ENCODE data around the gene SMARCE1.

SMARCE1 gene

DNA sequence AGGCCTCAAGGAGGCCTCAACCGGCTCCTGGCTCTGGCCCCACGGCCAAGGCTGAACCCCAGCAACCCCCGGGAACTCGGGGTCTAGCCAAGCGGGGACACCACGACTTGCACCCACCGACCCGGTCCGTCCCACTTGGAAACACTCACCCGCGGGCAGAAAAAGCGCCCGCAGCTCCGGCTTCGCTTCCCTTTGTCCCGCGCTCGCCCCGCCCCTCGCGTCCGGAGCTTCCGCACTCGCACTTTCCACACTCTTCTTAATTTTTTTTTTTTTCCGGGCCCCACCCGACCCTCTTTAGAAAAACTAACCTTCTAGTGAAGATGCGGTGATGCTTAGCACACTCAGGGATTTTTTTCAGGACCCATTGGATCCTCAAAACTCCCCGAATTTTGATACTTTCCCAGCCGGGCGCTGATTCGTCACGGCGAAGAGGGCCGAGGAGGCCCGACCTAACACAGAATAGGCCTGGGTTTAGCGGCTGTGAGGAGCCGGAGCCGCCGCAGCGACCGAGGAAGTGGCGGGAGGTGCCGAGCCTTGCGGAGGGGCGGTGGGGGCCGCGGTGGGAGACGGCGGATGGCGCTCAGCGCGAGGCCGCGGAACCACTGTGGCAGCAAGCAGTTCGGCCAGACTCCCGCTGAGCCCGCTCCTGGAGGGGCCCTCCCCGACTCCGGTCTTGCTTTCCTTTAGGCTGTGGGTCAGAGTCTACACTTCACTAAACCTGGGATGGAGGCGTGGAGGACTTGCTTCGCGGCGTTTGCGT lies at the start of gene SMARCE1:
SMARCE1 (minus strand) TSS at position 195 of the 760 bp plus-strand sequence. CDS start 2,016 bp downstream, outside the sequence.
- peak; percentile 31 for DNase-seq

DNA sequence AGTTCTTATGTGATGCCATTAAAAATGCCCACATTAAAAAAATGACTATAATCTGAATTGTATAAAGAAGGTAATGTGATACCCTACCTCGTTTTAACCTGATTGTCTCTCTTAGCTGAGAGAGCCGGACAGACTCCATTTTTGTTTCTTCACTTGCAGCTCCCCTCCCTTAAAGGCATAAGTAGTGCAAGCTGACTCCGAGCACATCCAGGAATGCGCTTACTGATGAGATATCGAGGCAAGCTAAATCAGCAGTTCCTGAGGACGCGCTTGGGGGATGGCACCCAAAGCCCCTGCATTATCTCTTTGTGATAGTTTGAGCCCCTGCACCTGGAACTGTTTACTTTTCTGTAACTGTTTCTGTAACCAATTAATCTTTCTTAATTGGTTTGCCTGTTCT lies 49.7 kb upstream of the SMARCE1 start:
- no peak for DNase-seq

DNA sequence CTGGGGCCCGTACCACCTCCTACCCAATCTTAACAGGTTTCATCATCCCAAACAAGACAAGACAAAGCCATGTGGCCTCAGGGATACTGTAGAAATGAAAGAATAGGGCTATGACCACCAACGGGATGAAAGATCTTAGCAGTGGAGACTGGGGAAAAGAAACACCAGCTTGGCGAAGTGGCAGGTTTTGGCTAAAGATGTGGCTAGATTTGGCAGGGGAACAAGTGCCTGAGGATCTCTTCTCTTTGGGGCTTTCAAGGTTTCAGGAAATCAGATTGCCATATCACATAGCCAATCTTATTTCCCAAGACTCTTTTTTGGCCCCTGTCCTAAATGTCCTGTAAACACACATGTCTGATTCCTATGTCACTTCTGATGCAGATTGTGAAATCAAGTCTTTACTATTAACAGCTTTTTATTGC lies 49.0 kb upstream of the SMARCE1 start:
- DNase-seq = no peak

DNA sequence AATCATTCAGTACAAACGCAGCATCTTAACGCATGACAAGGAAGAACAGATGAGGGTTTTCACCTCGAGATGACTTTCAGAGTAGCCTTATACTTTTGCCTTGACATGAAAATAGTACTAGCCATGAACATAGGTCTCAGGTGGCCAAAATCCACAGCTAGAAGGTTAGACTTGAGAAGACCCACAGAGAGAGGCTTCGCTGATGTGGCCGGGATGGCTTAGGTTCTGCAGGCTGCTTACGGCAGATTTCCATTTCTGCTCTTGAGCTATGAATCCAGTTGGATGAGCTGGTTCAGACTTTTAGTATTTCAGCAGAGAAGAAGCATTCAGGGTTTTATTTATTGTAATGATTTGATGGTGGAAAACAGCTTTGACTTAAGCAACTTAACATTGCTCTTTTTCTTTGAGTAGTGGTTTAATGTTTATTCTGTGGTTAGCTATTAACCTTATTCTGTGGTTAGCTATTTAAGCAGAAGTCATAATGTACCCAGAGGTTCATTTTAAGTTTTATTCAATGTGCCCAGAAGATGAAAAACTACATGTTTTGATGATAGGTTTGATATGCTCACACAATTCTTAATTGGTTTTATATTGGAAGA lies 48.4 kb upstream of the SMARCE1 start:
- DNase-seq = no peak

DNA sequence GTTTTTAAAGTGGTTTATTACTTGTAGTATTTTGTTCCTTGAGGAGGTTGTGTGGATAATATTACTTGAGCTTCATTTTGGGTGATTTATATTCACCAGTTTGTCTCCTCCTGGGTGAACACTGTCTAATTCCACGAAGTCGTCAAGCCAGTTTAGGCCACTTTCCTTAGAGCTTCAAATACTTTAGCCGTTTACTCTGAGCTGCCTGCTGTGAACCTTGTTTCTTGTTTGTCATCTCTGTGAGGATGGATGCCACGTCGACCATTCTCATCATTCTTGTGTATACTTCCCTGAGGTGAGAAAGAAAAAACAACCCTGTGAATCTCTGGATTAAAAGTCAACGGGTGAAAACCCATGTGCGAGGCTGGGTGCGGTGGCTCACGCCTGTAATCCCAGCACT lies 47.0 kb upstream of the SMARCE1 start:
- no peak for DNase-seq

DNA sequence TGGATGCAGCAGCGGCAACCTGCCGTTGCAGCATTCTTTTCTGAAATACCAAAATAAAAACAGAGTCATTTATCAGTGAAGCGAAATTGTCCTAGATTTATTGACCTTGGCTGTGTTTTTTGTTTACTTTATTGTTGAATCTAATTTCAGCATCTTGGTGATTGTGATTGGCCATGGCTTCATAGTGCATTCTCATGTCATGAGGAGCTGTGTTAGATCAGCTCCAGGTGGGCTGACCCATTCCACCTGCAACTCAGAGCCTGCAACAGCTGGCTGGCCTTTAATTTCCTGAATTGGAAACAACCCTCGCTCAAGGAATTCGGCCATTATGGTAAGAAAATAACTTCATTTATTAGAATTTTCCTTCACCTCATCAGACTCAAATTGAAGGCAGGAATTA lies 39.5 kb upstream of the SMARCE1 start:
- no peak for DNase-seq

DNA sequence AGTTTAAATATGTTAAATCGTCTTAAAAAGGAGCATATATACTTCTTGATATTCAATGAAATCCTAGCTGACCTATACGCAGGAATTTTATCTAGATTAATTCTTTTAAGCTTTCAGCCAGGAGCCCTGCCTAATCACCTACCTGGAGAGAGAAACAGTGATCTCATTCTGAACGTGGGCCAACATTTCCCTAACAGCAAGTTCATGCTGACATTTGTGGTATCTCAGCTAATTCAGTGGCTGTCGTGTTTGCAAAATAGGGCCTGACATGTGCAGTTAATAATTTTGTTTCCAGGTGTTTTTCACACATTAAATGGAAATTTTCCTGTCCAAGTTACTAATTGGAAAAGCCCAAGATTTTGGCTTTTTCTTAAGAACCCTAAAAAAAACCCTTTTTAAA lies 38.6 kb upstream of the SMARCE1 start:
- no peak for DNase-seq

DNA sequence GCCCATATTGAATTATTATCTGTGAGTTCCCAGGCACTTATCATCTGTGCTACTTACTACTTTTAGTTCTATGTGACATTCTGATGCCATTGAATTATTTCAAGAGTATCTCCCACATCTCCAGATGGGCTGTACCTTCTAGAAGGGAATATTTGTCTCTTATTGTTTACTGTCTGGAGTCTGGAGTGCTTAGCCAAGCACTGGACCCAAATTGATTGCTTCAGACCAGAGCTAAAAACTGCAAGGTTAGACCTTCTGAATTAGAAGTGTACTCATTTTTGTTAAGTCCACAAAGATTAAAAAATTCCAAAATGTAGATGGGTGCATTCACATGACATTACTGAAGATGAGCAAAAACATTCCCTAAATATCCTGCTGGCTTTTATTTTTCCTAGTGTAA lies 33.4 kb upstream of the SMARCE1 start:
- DNase-seq = no peak

DNA sequence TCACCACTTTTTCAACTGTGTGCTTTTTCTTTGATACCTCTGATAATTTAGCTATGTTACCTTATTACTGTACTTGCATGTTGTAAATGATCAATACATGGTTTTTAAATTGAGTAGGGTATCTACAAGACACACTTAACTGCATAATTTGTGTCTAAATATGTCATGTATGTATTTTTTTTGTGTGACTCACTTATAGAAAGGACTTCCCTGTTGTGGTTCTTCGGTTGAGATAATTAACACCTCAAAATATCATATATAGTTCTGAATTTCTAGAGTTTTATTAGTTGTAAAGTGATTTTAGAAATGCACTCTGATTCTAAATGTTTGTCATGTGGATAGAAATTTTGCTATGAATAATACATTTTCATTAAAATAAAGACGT lies 31.9 kb upstream of the SMARCE1 start:
- DNase-seq = no peak

DNA sequence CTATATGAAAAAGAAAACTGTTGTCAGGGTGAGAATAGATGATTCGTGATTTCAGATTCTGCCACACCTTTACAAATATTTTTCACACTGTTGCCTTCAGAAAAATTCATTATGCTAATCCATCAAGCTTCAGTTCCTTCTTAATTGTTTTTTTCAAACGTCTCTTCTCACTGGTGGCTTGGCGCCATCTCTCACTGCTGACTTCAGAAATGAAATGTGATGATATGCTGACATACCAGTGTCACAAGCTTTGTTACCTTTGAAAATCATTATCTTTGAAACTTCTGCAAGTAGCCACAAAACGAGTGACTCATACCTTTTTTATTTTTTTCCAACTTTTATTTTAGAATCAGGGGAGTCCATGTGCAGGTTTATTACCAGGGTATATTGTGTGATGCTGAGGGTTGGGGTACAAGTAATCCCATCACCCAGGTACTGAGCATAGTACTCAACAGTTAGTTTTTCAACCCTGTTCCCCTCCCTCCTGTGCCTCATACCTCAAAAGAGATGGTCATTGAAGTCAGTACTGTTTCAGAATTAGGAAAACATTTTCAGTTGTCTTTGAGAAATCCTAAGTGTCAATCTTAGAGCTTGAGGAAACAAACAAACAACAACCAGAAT lies 31.4 kb upstream of the SMARCE1 start:
- DNase-seq = no peak

DNA sequence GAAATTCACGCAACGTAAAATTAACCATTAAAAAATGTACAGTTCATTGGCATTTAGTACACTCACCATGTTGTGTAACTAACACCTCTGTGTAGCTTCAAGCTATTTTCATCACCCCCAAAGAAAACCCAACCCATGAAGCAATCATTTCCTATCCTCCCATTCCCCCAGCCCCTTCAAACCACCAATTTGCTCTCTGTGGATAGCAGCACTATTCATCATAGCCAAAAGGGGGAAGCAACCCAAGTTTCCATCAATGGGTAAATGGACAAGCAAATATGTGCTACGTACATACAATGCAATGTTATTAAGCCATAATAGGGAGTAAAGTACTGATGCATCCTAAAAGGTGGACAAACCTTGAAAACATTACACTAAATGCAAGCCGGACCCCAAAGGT lies 28.3 kb upstream of the SMARCE1 start:
- DNase-seq = no peak

DNA sequence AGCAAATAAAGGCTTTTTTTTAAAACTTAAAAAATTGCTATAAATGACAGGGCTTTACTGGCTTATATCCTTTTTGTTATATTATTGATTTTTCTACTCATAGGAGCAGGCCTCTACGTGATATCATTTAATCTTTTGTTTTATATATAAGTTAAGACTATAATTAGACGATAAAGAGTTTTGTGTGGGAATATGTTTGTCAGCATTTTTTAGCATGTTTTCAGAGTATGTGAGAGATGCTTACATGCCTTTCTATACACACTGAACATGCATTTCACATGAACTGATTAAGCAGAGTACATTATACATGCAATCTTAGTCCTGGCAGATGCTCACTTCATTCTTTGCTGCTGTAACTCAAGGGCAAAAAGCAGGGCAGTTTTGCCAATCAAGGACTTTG lies 25.0 kb upstream of the SMARCE1 start:
- no peak for DNase-seq

DNA sequence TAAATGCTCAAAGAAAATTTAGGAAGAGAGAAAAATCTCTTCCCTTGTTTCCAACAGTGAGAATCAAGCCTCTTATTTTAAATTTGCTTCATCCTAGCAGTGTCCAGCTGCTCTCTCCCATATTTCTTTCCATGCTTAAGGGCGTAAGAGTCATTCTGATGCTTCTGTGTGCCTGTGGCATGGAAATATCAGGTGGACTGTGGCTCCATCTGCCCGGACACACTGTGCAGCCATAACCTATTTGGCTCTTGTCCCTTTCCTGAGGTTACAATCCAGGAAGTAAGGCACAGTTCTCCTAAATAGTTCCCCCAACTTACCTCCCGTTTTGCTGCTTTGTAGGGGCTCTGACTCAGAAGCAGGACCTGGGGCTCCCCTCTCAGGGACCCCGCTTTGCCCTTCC lies 23.7 kb upstream of the SMARCE1 start:
- DNase-seq = no peak

DNA sequence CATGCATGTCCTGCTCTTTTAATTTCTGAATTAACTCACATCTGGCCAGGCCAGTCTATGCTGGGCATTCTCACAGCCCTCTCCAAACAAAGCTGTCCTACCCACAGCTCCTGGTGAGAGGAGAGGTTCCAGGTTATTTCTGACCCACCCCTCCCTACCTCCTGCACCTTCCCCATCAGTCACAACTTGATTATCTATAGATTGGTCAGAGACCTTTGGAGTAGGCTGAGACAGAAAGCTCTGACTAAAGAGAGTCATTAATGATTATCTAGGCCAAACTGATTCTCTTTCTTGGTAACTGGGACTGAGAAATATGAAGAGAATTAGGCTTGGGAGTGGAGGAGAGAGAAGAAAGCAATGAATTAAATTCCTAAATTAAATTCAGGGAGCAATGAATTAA lies 18.7 kb upstream of the SMARCE1 start:
- DNase-seq = no peak

DNA sequence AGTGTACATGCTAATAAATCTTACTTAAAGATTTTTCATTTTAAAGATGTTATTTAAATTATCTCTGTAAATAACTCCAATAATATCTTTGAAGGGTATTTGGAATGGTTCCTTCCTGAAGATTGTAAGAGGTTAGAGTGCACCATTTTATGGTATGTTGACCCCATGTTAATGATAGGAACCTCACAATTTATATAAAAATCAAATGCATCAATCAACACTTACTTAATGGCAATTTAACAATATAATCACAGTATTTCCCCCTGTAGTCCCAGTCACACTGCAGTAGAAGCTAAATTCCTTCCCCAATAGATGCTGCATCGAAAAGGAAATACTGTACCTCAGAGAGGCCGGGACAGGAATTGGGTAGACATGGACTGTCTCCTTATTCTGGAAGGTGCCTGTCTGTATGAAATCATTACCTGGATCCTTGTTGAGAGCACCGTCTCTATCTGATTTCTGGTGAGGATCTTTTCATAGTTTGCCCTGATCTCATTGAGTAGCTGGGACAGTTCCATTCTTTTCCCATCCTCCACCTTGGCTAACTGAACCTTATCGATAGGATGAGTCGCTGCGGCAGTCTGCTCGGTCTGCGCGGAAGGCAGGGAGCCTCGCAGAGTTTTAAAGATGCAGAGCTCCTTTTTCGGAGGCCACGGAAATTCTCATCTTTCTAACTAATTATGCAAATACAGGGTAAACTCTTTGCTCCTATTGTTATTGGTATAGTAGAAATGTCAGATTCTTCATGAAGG lies 17.1 kb upstream of the SMARCE1 start, which contains the start of gene KRT222:
KRT222 (minus strand) TSS at position 596 of the 752 bp plus-strand sequence; CDS start at position 518, 78 bp downstream.
- no peak for DNase-seq

DNA sequence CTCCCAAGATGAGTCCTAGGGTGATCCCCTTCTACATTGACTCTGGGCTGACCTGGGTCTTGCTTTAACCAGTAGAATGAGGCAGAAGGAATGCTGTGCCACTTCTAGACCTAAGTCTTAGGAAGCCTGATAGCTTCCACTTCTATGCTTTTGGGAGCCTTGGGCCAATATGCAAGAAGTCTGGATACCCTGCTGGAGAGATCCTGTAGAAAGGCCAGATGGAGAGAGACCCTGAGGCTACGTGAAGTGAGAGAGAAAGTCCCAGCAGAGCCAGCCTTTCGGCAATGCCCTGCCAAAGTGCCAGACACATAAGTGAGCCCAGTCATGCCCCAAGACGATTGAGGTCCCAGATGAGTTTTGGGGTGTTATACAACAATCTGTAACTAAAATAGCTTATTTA lies 15.6 kb upstream of the SMARCE1 start:
- no peak for DNase-seq

DNA sequence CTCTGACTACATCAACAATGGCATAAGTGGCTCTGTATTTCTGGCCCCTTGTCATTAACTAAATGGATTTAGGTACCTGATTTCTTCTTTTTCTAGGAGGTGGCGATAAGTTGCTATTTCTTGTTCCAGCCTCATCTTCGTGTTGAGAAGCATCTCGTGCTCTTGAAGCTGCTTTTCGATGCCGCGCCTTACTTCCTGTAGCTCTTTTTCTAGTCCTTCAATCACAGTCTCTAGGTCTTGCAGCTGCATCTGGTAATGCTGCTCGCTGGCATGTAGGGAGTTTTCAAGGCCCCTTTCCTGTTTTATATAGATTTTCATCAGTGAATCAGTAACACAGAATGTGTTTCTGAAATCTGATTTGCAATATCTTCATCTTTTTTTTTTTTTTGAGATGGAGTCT lies 12.3 kb upstream of the SMARCE1 start:
- DNase-seq = no peak

DNA sequence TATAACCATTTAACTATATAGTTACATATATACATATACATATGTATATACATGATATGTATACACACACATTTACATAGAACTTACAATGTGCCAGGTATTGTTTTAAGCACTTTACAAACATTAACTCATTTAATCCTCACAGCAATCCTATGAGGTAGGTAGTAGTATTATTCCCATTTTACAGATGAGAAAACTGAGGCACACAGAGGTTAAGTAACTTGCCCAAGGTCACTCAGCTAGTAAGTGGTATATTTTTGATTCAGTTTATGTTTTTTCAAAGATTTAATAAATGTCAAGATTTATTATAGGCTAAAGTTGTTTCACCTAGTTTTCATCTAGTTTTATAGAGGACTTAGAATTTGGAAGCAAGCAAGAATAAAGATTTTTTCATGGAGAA lies 10.8 kb upstream of the SMARCE1 start:
- DNase-seq = no peak

DNA sequence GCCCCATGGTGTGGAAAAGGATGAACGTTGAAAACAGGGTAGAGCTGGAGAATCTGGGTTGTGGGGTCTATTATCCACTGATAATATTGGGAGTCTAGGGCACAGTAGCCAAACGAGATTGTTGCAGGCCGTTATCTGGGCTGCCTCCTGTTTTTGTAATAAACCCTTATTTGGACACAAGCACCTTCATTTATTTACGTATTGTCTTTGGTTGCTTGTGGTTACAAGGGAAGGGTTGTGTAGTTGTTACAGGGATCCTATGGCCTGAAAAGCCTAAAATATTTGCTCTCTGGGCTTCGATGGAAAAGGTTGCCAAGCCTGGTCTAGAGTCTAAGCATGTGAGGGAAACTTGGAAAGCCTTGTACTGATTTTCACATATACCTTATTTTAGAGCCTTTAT lies 4.3 kb upstream of the SMARCE1 start:
- no peak for DNase-seq

DNA sequence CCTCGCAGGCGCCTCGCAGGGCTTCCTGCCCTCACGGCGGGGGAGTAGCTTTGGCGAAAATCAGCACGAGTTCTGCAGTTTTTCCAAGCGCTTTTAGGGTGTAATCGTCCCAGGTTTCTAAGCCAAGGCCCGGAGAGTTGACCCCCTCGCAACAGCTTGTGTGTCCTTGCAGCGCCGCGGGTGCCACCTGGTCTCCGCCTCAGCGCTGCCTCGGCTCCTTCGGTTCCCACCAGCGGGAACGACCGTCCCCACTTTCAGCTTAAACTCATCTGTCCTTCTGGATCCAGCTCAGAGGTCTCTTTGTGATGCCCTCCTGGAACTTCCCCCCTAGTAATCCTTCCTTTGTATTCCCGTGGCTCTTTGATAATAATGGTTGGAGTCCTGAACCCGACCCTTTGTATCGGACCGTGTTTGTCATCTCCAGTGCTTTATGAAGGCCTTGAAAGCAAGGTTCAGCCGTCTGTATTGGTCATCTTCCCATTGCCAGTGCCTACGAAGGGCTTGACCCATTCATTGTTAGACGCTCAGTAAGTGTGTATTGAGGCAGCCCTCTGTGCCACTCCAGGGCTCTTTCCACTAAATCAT lies 858 bp upstream of the SMARCE1 start:
- DNase-seq = peak; percentile 31

DNA sequence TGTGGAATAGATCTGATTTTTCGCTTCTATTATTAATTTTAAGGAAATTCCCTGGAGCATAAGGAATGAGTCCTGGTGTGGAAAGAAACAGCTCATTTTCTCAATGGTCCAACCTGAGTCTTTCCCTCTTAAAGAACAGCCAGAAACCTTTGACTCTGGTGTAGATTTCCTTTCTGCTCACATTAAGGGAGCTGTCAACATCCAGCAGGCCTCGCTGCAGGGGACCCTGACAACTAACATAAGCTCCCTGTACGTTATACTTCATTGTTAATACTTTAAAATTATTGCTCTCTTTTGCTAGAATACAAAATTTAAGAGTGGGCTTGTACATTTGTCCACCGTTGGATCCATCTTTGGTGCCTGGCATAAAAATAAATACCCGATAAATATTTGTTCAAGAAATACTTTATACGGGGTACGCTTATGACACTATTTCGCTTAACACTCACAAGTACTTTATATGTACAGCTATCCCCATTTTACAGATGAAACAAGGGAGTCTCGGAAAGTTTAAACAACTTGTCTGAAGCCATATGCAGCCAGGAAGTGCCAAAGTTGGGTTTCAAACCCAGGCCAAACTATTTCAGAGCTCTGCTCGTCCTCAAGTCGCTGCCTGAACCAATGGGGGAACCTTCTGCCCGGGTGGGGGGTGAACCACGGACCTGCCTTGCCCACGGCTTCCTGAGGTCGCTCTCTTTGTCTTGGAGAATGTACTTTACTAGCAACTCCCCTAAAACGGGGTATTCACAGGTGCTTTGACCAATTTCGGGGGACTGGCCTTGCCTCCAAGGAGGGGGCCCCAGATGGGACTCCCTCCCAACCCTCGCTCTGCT lies 611 bp downstream of the SMARCE1 start:
- DNase-seq = no peak

DNA sequence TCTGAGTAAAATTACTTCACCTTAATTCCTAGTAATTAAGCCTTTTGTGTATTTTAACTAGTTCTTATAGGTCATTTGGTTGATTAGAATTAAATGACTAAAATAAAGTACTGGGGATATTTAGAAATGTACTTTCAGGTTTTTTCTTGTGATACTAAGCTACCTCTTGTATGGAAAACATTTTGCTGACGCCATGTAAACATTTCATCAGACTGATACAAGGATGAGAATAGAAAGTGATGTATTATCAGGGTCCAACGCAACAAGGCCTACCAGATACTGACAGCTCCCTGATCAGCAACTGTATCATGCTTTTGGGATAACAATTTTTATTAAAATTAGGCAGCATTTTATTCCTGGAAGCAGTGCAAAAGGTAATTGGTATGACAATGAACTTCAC lies 1.7 kb downstream of the SMARCE1 start:
- DNase-seq = no peak
